PC-3 (cell line): Measurements from ENCODE around the gene UNK. TPM values are rescaled to one million over a fixed set of nuclear protein-coding genes. Genes with fewer than 3 reads are reported as not detected.
"Not testable (repeated sequence)": the region's sequence is repeated elsewhere in the genome, so short reads cannot be mapped to it uniquely, and the experiment has no call there.

Experiments
- ATAC-seq: fragments of 200-7000 bp; cut with Tn5 transposase; 2 replicates; pipeline ENCODE4 v1.9.1; 2020; ENCODE audit warnings: mild to moderate bottlenecking, moderate library complexity
- BruUV-seq: library from RNA; stranded (reverse); fragments of 400-500 nt; replicated peaks from 2 replicates; lab custom pipeline; 2021; lab: Mats Ljungman, UMichigan
- CTCF ChIA-PET: fragments of 300-600 bp; sonication (Branson Sonifier 250); formaldehyde crosslinking; loops from one replicate; lab custom pipeline; 2022; ENCODE audit warnings: antibody characterized with exemption; lab: Charles Lee
- POLR2A ChIA-PET: fragments of 300-600 bp; sonication (Branson Sonifier 250); formaldehyde crosslinking; loops from one replicate; lab custom pipeline; 2022; ENCODE audit warnings: antibody characterized with exemption; ENCODE audit not compliant: unreplicated experiment; lab: Charles Lee
- DNase-seq: peaks from one replicate; pipeline ENCODE4 v3.0.0-alpha.2; 2015
- H2AFZ ChIP-seq: fragments of 300-600 bp; sonication (generic); 2 replicates; pipeline ENCODE4 v1.6.0; 2016; ENCODE audit warnings: antibody characterized with exemption, low read length
- H3F3A ChIP-seq: fragments of 300-600 bp; sonication (generic); one replicate; pipeline ENCODE4 v1.6.0; 2017; ENCODE audit warnings: antibody characterized with exemption, low read length, control low read depth, mild to moderate bottlenecking; ENCODE audit not compliant: unreplicated experiment
- H3K27ac ChIP-seq: fragments of 300-600 bp; sonication (generic); 2 replicates; pipeline ENCODE4 v1.5.1; 2016; ENCODE audit warnings: mild to moderate bottlenecking, low read length
- H3K27me3 ChIP-seq: fragments of 300-600 bp; sonication (generic); 2 replicates; pipeline ENCODE4 v1.6.1; 2016; ENCODE audit warnings: low read length, mixed read lengths
- H3K36me3 ChIP-seq: fragments of 300-600 bp; sonication (generic); 2 replicates; pipeline ENCODE4 v1.6.1; 2016; ENCODE audit warnings: low read depth, mixed run types, low read length, mixed read lengths
- H3K4me1 ChIP-seq: fragments of 300-600 bp; sonication (generic); 2 replicates; pipeline ENCODE4 v1.5.1; 2016; ENCODE audit warnings: low read length; ENCODE audit not compliant: insufficient read depth
- H3K4me2 ChIP-seq: fragments of 300-600 bp; sonication (generic); 2 replicates; pipeline ENCODE4 v1.6.0; 2016; ENCODE audit warnings: low read length
- H3K4me3 ChIP-seq: fragments of 300-600 bp; sonication (generic); 2 replicates; pipeline ENCODE4 v1.5.1; 2016; ENCODE audit warnings: mild to moderate bottlenecking, low read length, mixed read lengths
- H3K79me2 ChIP-seq: fragments of 300-600 bp; sonication (generic); 2 replicates; pipeline ENCODE4 v1.6.1; 2017; ENCODE audit warnings: low read length, mixed read lengths
- H3K9ac ChIP-seq: fragments of 300-600 bp; sonication (generic); 2 replicates; pipeline ENCODE4 v1.6.0; 2016; ENCODE audit warnings: mild to moderate bottlenecking, low read length
- H3K9me2 ChIP-seq: fragments of 300-600 bp; sonication (generic); replicated peaks from 2 replicates; pipeline ENCODE4 v1.6.1; 2016; ENCODE audit warnings: mixed run types, low read length, mixed read lengths
- H3K9me3 ChIP-seq: fragments of 300-600 bp; sonication (generic); 2 replicates; pipeline ENCODE4 v1.6.1; 2016; ENCODE audit warnings: low read length, mixed read lengths
- H4K20me1 ChIP-seq: fragments of 300-600 bp; sonication (generic); 2 replicates; pipeline ENCODE4 v1.6.1; 2016; ENCODE audit warnings: low read length, mixed read lengths
- CTCF ChIP-seq: fragments of 300-600 bp; sonication (generic); conservative IDR thresholded peaks from 2 replicates; pipeline ENCODE4 v1.5.1; 2017; ENCODE audit warnings: antibody characterized with exemption, low read depth, mild to moderate bottlenecking, low read length
- EZH2 ChIP-seq: fragments of 300-600 bp; sonication (generic); IDR thresholded peaks from one replicate; pipeline ENCODE4 v1.6.1; 2017; ENCODE audit warnings: antibody characterized with exemption, mild to moderate bottlenecking, low read length; ENCODE audit not compliant: unreplicated experiment
- EZH2phosphoT487 ChIP-seq: fragments of 300-600 bp; sonication (generic); IDR thresholded peaks from 2 replicates; pipeline ENCODE4 v1.6.1; 2018; ENCODE audit warnings: mild to moderate bottlenecking, antibody characterized with exemption, low read length, borderline replicate concordance
- intact Hi-C: fragments of 100-400 bp; cut with micrococcal nuclease; formaldehyde crosslinking; loops from 2 replicates; pipeline ENCODE4 v1.9.0; 2023
- total RNA-seq: library from RNA; depleted of rRNA; stranded (reverse); fragments of >200 nt; gene quantifications from 2 replicates; pipeline ENCODE4 v1.2.3, GENCODE V29; 2014

Gene UNK
- total RNA-seq, 1 experiment from 2014 or later = 21.8 TPM

- no peak for DNase-seq
- Histone ChIP-seq H3K9ac (no peak overlapping the region), H3K27ac (peak overlapping the region; percentile 12; the same call in 1 of the 2 replicates), H3K9me3 (no peaks in the 10 kb centered on the region), H3K4me2 (no peak overlapping the region), H3K9me2 (no peaks in the 10 kb centered on the region), H2AFZ (no peak overlapping the region), H3K27me3 (no peaks in the 10 kb centered on the region), H3K4me1 (peaks cover 33% of the 10 kb centered on the region), H4K20me1 (no peaks in the 10 kb centered on the region), H3K36me3 (peaks cover 31% of the 10 kb centered on the region; the same call in 1 of the 2 replicates), H3K4me3 (no peak overlapping the region), H3K79me2 (peaks cover 24% of the 10 kb centered on the region), H3F3A (no peaks in the 10 kb centered on the region)
- BruUV-seq = no TSS peak
- ChIA-PET POLR2A (no interaction called here), CTCF (no interaction called here)
- intact Hi-C loops = no loop called here
- no peak for ATAC-seq
- TF ChIP-seq EZH2 = no peak
- TF ChIP-seq EZH2phosphoT487 = no peak
- no peak for TF ChIP-seq CTCF
These were observed 66.5 kb downstream of the UNK start for GRCh38 chr17:75850928-75851692.

- ATAC-seq, H4K20me1 ChIP-seq, POLR2A ChIA-PET, H3K27me3 ChIP-seq, H3K27ac ChIP-seq, H3K9me2 ChIP-seq, H3K4me3 ChIP-seq, CTCF ChIA-PET, H3K9ac ChIP-seq, intact Hi-C loops, DNase-seq, H2AFZ ChIP-seq, H3F3A ChIP-seq, H3K9me3 ChIP-seq, BruUV-seq, H3K4me2 ChIP-seq: not testable (repeated sequence)
- H3K36me3 ChIP-seq = peaks cover 31% of the 10 kb centered on the region; the same call in 1 of the 2 replicates
- peaks cover 24% of the 10 kb centered on the region for H3K79me2 ChIP-seq
- H3K4me1 ChIP-seq = peaks cover 33% of the 10 kb centered on the region
These were observed 67.0 kb downstream of the UNK start for GRCh38 chr17:75851693-75851991.

GRCh38 chr17:75853433-75853832, 68.8 kb downstream of the UNK start:
- H3K27me3 ChIP-seq = no peaks in the 10 kb centered on the region
- peak overlapping the region; percentile 66 for H3K9ac ChIP-seq
- BruUV-seq = no TSS peak
- DNase-seq = peak; percentile 74
- H2AFZ ChIP-seq = no peak overlapping the region
- peak overlapping the region; percentile 69 for H3K27ac ChIP-seq
- H3K36me3 ChIP-seq = peaks cover 14% of the 10 kb centered on the region; the same call in 1 of the 2 replicates
- intact Hi-C loops = no loop called here
- no peaks in the 10 kb centered on the region for H3K9me3 ChIP-seq
- ChIA-PET POLR2A (interaction anchor here (0.7 to 0.8 kb wide), 2 partner anchors 72 to 73 kb away, joined by 3 to 18 read pairs; no protein-coding TSS in a partner anchor), CTCF (interaction anchor here (0.5 to 3.2 kb wide), 5 partner anchors 8 to 174 kb away, joined by 3 to 30 read pairs (median 3); partner anchors contain the start of gene TRIM47)
- peak overlapping the region; percentile 95 for H3K4me2 ChIP-seq
- no peak for ATAC-seq
- H3F3A ChIP-seq = no peaks in the 10 kb centered on the region
- no peaks in the 10 kb centered on the region for H4K20me1 ChIP-seq
- no peaks in the 10 kb centered on the region for H3K9me2 ChIP-seq
- peaks cover 24% of the 10 kb centered on the region for H3K79me2 ChIP-seq
- H3K4me3 ChIP-seq = peak overlapping the region; percentile 86; the same call in 1 of the 2 replicates
- peaks cover 28% of the 10 kb centered on the region for H3K4me1 ChIP-seq
- no peak for TF ChIP-seq CTCF
- TF ChIP-seq EZH2phosphoT487 = no peak
- no peak for TF ChIP-seq EZH2
